Fibroblast of lung (primary cell): ENCODE measurements around the gene TMEFF2.

Source experiments
- CTCF ChIP-seq, 2 donors: IDR thresholded peaks in 1 of 2; conservative IDR thresholded peaks in 1 of 2; 1 replicate in 1 of 2; 2 replicates in 1 of 2; pipeline ENCODE4 v1.5.1; 2011 to 2012; ENCODE audit warnings: low read length in 2 of 2, control low read depth in 1 of 2, inconsistent platforms in 1 of 2, low read depth in 1 of 2, mild to moderate bottlenecking in 1 of 2
- EZH2 ChIP-seq: IDR thresholded peaks from 2 replicates; pipeline ENCODE4 v1.5.1; 2012; ENCODE audit warnings: low read length, control low read depth, mild to moderate bottlenecking; ENCODE audit errors: missing control alignments

- TF ChIP-seq CTCF (conservative IDR thresholded peaks at IDR 0.05 in 1 of 2, IDR thresholded peaks at IDR 0.05 in 1 of 2; ENCODE audit: low read depth in 1 of 2, low read length in 2 of 2) (no peak), EZH2 (no peak)
These were observed 192.3 kb downstream of the TMEFF2 start for GRCh38 chr2:192002418-192002817.
